Erythroblast (primary cell): Measurements from ENCODE around the gene C16orf96.

Experiments
- GATA1 ChIP-seq: IDR thresholded peaks from 2 replicates; pipeline ENCODE4 v1.6.1; 2011; ENCODE audit warnings: low read depth, mild to moderate bottlenecking, control low read depth, low read length, moderate library complexity
- POLR2A ChIP-seq: IDR thresholded peaks from 2 replicates; pipeline ENCODE4 v1.6.1; 2011; ENCODE audit warnings: mild to moderate bottlenecking, low read length

- TF ChIP-seq POLR2A (no peak), GATA1 (no peak)
These were observed 80.1 kb downstream of the C16orf96 start for GRCh38 chr16:4636196-4636595.
